ENCODE data around the gene RAB44.

DNA sequence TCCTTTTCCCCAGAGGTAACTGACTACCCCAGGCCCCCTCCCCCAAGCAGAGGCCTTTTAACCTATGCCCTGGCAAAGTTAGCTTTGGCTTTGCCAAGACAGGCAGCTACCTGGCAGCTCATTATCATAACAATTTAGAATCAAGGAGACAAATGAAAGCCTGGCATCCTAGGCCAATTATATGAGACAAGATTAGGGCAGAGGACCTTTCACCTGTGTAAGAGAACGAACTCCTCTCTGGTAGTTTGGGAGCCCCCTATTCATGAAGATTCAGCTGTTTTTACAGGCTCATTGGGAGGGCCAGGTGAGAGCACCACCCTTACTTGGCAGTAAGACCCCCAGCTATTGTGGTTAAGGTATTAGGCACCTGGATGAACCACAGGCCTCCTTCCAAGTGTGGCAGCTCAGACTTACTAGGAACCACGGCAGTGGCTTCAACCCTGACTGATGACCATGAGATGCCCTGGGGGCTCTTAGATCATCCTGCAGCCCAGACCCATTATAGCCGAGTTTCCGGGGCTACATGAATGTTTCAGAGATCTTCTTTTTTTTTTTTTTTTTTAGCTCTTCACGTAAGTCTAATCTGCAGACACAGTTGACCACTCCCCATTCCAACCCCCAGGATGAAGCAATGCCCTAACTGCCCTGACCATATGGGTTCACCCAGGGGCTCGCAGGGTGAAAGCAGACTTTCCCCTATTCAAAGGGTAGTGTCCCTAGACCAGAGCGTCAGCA is 56.2 kb downstream of the RAB44 start:
- TF ChIP-seq, protein P1, sequence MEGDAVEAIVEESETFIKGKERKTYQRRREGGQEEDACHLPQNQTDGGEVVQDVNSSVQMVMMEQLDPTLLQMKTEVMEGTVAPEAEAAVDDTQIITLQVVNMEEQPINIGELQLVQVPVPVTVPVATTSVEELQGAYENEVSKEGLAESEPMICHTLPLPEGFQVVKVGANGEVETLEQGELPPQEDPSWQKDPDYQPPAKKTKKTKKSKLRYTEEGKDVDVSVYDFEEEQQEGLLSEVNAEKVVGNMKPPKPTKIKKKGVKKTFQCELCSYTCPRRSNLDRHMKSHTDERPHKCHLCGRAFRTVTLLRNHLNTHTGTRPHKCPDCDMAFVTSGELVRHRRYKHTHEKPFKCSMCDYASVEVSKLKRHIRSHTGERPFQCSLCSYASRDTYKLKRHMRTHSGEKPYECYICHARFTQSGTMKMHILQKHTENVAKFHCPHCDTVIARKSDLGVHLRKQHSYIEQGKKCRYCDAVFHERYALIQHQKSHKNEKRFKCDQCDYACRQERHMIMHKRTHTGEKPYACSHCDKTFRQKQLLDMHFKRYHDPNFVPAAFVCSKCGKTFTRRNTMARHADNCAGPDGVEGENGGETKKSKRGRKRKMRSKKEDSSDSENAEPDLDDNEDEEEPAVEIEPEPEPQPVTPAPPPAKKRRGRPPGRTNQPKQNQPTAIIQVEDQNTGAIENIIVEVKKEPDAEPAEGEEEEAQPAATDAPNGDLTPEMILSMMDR (IDR thresholded peaks at IDR 0.05; ENCODE audit: low read depth, low read length, poor library complexity, severe bottlenecking) = no peak
- TF ChIP-seq EZH2phosphoT487 (IDR thresholded peaks at IDR 0.05; ENCODE audit: borderline replicate concordance, low read length) = no peak
